ENCODE results near the gene ERF. TPM values are rescaled to one million over a fixed set of nuclear protein-coding genes. Genes with fewer than 3 reads are reported as not detected.

The ERF gene
- total RNA-seq, 1 donor from 2014 or later: 23.2 TPM

GRCh38 chr19:42254089-42254849 is 659 bp downstream of the ERF start:
- DNase-seq (ENCODE audit: low read depth): no peak

- DNase-seq (ENCODE audit: low read depth): no peak
Measured at GRCh38 chr19:42253245-42254088, 1.5 kb downstream of the ERF start.

GRCh38 chr19:42252365-42253244 is 2.3 kb downstream of the ERF start:
- no peak for DNase-seq (ENCODE audit: low read depth)

- no peak for DNase-seq (ENCODE audit: low read depth)
Measured at GRCh38 chr19:42251572-42252358, 3.2 kb downstream of the ERF start.

- no peak for DNase-seq (ENCODE audit: low read depth)
Measured at GRCh38 chr19:42250666-42251531, 4.0 kb downstream of the ERF start.

GRCh38 chr19:42250183-42250665 is 4.7 kb downstream of the ERF start:
- no peak for DNase-seq (ENCODE audit: low read depth)

GRCh38 chr19:42249769-42250168 is 5.2 kb downstream of the ERF start:
- DNase-seq (ENCODE audit: low read depth): no peak

- no peak for DNase-seq (ENCODE audit: low read depth)
Measured at GRCh38 chr19:42249149-42249750, 5.7 kb downstream of the ERF start.

- DNase-seq (ENCODE audit: low read depth): no peak
Measured at GRCh38 chr19:42248270-42249148, 6.4 kb downstream of the ERF start.

GRCh38 chr19:42247640-42248199 is 7.2 kb downstream of the ERF start:
- no peak for DNase-seq (ENCODE audit: low read depth)

- DNase-seq (ENCODE audit: low read depth): no peak
Measured at GRCh38 chr19:42246922-42247639, 7.8 kb downstream of the ERF start.

GRCh38 chr19:42246143-42246921 is 8.6 kb downstream of the ERF start:
- DNase-seq (ENCODE audit: low read depth): peak; percentile 43

GRCh38 chr19:42245231-42245630 is 9.7 kb downstream of the ERF start:
- no peak for DNase-seq (ENCODE audit: low read depth)

GRCh38 chr19:42244347-42245220 is 10.3 kb downstream of the ERF start:
- DNase-seq (ENCODE audit: low read depth): peak; percentile 86

GRCh38 chr19:42242512-42243409 is 12.2 kb downstream of the ERF start, which contains the start of gene GSK3A:
Gene GSK3A, minus strand, starts transcription at chr19:42242602. Its CDS starts 137 bp downstream, at chr19:42242465.
- DNase-seq (ENCODE audit: low read depth): peak; percentile 99

All from renal cortical epithelial cell (primary cell).